Endothelial cell (in vitro differentiated cells): Measurements from ENCODE around the gene TRIO. TPM values are rescaled to one million over a fixed set of nuclear protein-coding genes. Genes with fewer than 3 reads are reported as not detected.

Experiments
- DNase-seq: peaks from one replicate; pipeline ENCODE4 v3.0.0; 2021; ENCODE audit warnings: low spot score
- H3K27ac Mint-ChIP-seq: one replicate; pipeline ENCODE4 v1.8.0; 2021; ENCODE audit warnings: mixed read lengths, inconsistent platforms; ENCODE audit not compliant: unreplicated experiment
- H3K27me3 Mint-ChIP-seq: one replicate; pipeline ENCODE4 v1.8.0; 2021; ENCODE audit warnings: mild to moderate bottlenecking, moderate library complexity, mixed read lengths, inconsistent platforms; ENCODE audit not compliant: unreplicated experiment
- H3K36me3 Mint-ChIP-seq: one replicate; pipeline ENCODE4 v1.8.0; 2021; ENCODE audit warnings: mild to moderate bottlenecking, low read depth, mixed read lengths, inconsistent platforms; ENCODE audit not compliant: unreplicated experiment
- H3K4me1 Mint-ChIP-seq: one replicate; pipeline ENCODE4 v1.8.0; 2021; ENCODE audit warnings: mild to moderate bottlenecking, mixed read lengths, inconsistent platforms; ENCODE audit not compliant: unreplicated experiment
- H3K4me3 Mint-ChIP-seq: one replicate; pipeline ENCODE4 v1.8.0; 2021; ENCODE audit warnings: mild to moderate bottlenecking, mixed read lengths, inconsistent platforms; ENCODE audit not compliant: unreplicated experiment
- H3K9me3 Mint-ChIP-seq: one replicate; pipeline ENCODE4 v1.8.0; 2021; ENCODE audit warnings: mixed read lengths, inconsistent platforms; ENCODE audit not compliant: unreplicated experiment
- CTCF ChIP-seq: fragments of 200-600 bp; sonication (generic); IDR thresholded peaks from one replicate; pipeline ENCODE4 v1.5.0; 2021; ENCODE audit warnings: antibody characterized with exemption; ENCODE audit not compliant: unreplicated experiment
- total RNA-seq: library from RNA; stranded (reverse); fragmentation: NEBNext Ultra II Directional; extraction: Animal tissue kit (Norgen Biotek cat#: 25700); gene quantifications from one replicate; pipeline ENCODE4 v1.2.1, GENCODE V29; 2021; ENCODE audit not compliant: unreplicated experiment

Gene TRIO
- total RNA-seq, 1 donor from 2014 or later: 229 TPM

DNA sequence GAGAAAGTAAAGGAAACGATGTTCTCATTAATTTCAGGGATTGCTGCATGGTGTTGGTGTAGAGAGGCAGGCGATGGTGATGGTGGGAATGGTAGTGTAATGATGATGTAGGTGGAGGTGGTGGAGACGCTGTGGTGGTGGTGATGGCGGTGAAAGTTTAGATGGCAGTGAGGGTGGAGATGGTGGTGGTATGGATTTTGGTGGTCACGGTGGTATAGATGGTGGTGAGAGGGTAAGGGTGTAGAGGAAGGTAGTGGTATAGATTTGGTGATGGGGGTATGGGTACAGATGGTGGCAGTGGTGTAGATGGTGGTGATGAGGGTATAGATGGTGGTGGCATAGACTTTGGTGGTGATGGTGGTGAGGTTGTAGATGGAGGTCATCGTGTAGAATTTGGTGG is 259.3 kb downstream of the TRIO start:
- H3K27ac Mint-ChIP-seq: peak overlapping the region; percentile 32
- H3K9me3 Mint-ChIP-seq: no peaks in the 10 kb centered on the region
- peaks cover 70% of the 10 kb centered on the region for H3K36me3 Mint-ChIP-seq
- no peak for TF ChIP-seq CTCF
- H3K27me3 Mint-ChIP-seq: peaks cover 20% of the 10 kb centered on the region
- DNase-seq: no peak
- peaks cover 4% of the 10 kb centered on the region for H3K4me1 Mint-ChIP-seq
- H3K4me3 Mint-ChIP-seq: peak overlapping the region; percentile 68

- Mint-ChIP-seq H3K27me3 (peaks cover 19% of the 10 kb centered on the region), H3K9me3 (no peaks in the 10 kb centered on the region), H3K27ac (no peak overlapping the region), H3K4me3 (no peak overlapping the region), H3K36me3 (peaks cover 55% of the 10 kb centered on the region), H3K4me1 (peaks cover 2% of the 10 kb centered on the region)
- no peak for TF ChIP-seq CTCF
- DNase-seq: no peak
These were observed 261.6 kb downstream of the TRIO start for GRCh38 chr5:14404780-14405179.

DNA sequence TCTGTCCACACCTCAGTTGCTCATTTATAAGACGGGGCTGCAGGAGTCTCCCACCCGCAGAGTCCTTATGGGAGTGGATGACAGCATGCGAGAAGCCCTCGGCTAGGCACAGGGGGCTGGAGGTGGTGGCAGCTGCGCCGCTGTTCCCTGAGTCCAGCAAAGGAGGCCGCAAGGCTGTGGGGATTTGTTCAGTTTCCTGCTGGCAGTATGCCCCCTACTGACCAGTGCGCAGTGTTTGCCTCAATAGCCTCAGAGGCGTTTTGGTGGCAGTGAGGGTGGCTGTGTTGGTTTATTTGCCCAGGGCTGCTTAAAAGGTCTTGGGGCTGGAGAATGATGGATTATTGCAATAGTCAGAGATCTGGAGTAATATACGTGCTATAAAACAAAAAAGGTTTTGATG is 262.1 kb downstream of the TRIO start:
- peaks cover 57% of the 10 kb centered on the region for H3K36me3 Mint-ChIP-seq
- H3K9me3 Mint-ChIP-seq: no peaks in the 10 kb centered on the region
- peak overlapping the region; percentile 83 for H3K4me3 Mint-ChIP-seq
- peak; percentile 32 for TF ChIP-seq CTCF
- peaks cover 19% of the 10 kb centered on the region for H3K27me3 Mint-ChIP-seq
- H3K4me1 Mint-ChIP-seq: no peaks in the 10 kb centered on the region
- H3K27ac Mint-ChIP-seq: peak overlapping the region; percentile 72
- peak; percentile 24 for DNase-seq

- H3K27me3 Mint-ChIP-seq: peaks cover 19% of the 10 kb centered on the region
- H3K36me3 Mint-ChIP-seq: peaks cover 59% of the 10 kb centered on the region
- no peak for TF ChIP-seq CTCF
- H3K9me3 Mint-ChIP-seq: no peaks in the 10 kb centered on the region
- H3K27ac Mint-ChIP-seq: peak overlapping the region; percentile 72
- DNase-seq: no peak
- peak overlapping the region; percentile 83 for H3K4me3 Mint-ChIP-seq
- no peaks in the 10 kb centered on the region for H3K4me1 Mint-ChIP-seq
These were observed 262.8 kb downstream of the TRIO start for GRCh38 chr5:14405706-14406553.

DNA sequence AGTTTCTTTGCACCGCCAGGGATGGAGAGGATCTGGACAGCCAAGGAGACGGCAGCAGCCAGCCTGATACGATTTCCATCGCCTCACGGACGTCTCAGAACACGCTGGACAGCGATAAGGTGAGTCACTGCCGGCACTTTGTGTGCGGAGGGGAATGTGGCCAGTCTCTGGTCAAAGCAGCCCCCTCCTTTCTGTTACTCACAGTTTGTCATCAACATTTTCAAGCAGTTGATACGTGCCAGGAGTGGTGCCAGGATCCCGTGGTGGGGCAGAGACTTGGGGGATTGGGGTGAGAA is 263.4 kb downstream of the TRIO start:
- peaks cover 59% of the 10 kb centered on the region for H3K36me3 Mint-ChIP-seq
- H3K9me3 Mint-ChIP-seq: no peaks in the 10 kb centered on the region
- no peak for TF ChIP-seq CTCF
- H3K27ac Mint-ChIP-seq: no peak overlapping the region
- H3K4me3 Mint-ChIP-seq: no peak overlapping the region
- H3K27me3 Mint-ChIP-seq: peaks cover 15% of the 10 kb centered on the region
- H3K4me1 Mint-ChIP-seq: no peaks in the 10 kb centered on the region
- DNase-seq: no peak
